ENCODE data around the gene ERMARD.

Gene ERMARD

GRCh38 chr6:169803271-169803811 lies 51.9 kb downstream of the ERMARD start:
- DNase-seq = peak; percentile 37

GRCh38 chr6:169803816-169804340 lies 52.5 kb downstream of the ERMARD start:
- no peak for DNase-seq

GRCh38 chr6:169804427-169804826 lies 53.0 kb downstream of the ERMARD start:
- DNase-seq = no peak

- no peak for DNase-seq
Observed at GRCh38 chr6:169805242-169805838, 53.9 kb downstream of the ERMARD start.

GRCh38 chr6:169806701-169807100 lies 55.3 kb downstream of the ERMARD start:
- DNase-seq = no peak

GRCh38 chr6:169807229-169807628 lies 55.8 kb downstream of the ERMARD start:
- no peak for DNase-seq

GRCh38 chr6:169807699-169808607 lies 56.5 kb downstream of the ERMARD start:
- no peak for DNase-seq

GRCh38 chr6:169808608-169808967 lies 57.2 kb downstream of the ERMARD start:
- no peak for DNase-seq

GRCh38 chr6:169809386-169809785 lies 58.0 kb downstream of the ERMARD start:
- DNase-seq = no peak

- peak; percentile 60 for DNase-seq
Observed at GRCh38 chr6:169810066-169810989, 58.9 kb downstream of the ERMARD start.

- DNase-seq = no peak
Observed at GRCh38 chr6:169811072-169811471, 59.6 kb downstream of the ERMARD start.

GRCh38 chr6:169811521-169812256 lies 60.3 kb downstream of the ERMARD start:
- DNase-seq = no peak

GRCh38 chr6:169812257-169812644 lies 60.8 kb downstream of the ERMARD start:
- DNase-seq = no peak

GRCh38 chr6:169813969-169814368 lies 62.5 kb downstream of the ERMARD start:
- no peak for DNase-seq

- DNase-seq = no peak
Observed at GRCh38 chr6:169816054-169816453, 64.6 kb downstream of the ERMARD start.

- DNase-seq = no peak
Observed at GRCh38 chr6:169816975-169817374, 65.6 kb downstream of the ERMARD start.

- DNase-seq = no peak
Observed at GRCh38 chr6:169820358-169820757, 68.9 kb downstream of the ERMARD start.

GRCh38 chr6:169824021-169824420 lies 72.6 kb downstream of the ERMARD start:
- no peak for DNase-seq

GRCh38 chr6:169824848-169825557 lies 73.6 kb downstream of the ERMARD start:
- peak; percentile 53 for DNase-seq

GRCh38 chr6:169825558-169826225 lies 74.3 kb downstream of the ERMARD start:
- no peak for DNase-seq

GRCh38 chr6:169826697-169827096 lies 75.3 kb downstream of the ERMARD start:
- DNase-seq = no peak

Data from RPMI8226 (cell line).